Measurements from ENCODE around the gene ABCD1. TPM values are rescaled to one million over a fixed set of nuclear protein-coding genes. Genes with fewer than 3 reads are reported as not detected.

The ABCD1 gene
- total RNA-seq, 1 experiment from 2014 or later, result 9.1 TPM

GRCh38 chrX:153725832-153726285, 1.2 kb downstream of the ABCD1 start:
- peaks cover 10% of the 10 kb centered on the region for H3K36me3 Mint-ChIP-seq
- no peaks in the 10 kb centered on the region for H3K9me3 Mint-ChIP-seq
- CTCF ChIA-PET, result interaction anchor here (1.1 to 1.8 kb wide), 4 partner anchors 18 to 200 kb away, joined by 3 to 5 read pairs (median 4); partner anchors contain the start of genes ARHGAP4 and SLC6A8
- DNase-seq (ENCODE audit: low spot score), result no peak
- POLR2A ChIA-PET, result no interaction called here
- H3K27me3 Mint-ChIP-seq (ENCODE audit: low read depth), result no peaks in the 10 kb centered on the region; the same call in 1 of the 2 replicates
- TF ChIP-seq AR (CRISPR knock-in tag; IDR thresholded peaks at IDR 0.05), result no peak
- TF ChIP-seq IRF2 (CRISPR knock-in tag; IDR thresholded peaks at IDR 0.05; ENCODE audit: borderline replicate concordance, low read depth), result no peak
- no peak for TF ChIP-seq GTF2I (CRISPR knock-in tag; conservative IDR thresholded peaks at IDR 0.05)
- no peak for TF ChIP-seq SMAD4 (CRISPR knock-in tag; IDR thresholded peaks at IDR 0.05)
- no peak for TF ChIP-seq ZMAT4 (CRISPR knock-in tag; IDR thresholded peaks at IDR 0.05)
- TF ChIP-seq NFATC4 (CRISPR knock-in tag; IDR thresholded peaks at IDR 0.05), result no peak
- TF ChIP-seq ERG (CRISPR knock-in tag; IDR thresholded peaks at IDR 0.05), result no peak
- TF ChIP-seq ZNF512 (CRISPR knock-in tag; IDR thresholded peaks at IDR 0.05; ENCODE audit: borderline replicate concordance), result no peak
- no peak for TF ChIP-seq ZNF219 (CRISPR knock-in tag; IDR thresholded peaks at IDR 0.05; ENCODE audit: borderline replicate concordance)
- TF ChIP-seq CBFB (CRISPR knock-in tag; IDR thresholded peaks at IDR 0.05; ENCODE audit: low read depth), result no peak
- no peak for TF ChIP-seq E2F1 (CRISPR knock-in tag; IDR thresholded peaks at IDR 0.05)
- TF ChIP-seq NFYB (CRISPR knock-in tag; conservative IDR thresholded peaks at IDR 0.05; ENCODE audit: low read depth), result no peak
- no peak for TF ChIP-seq ESRRA (CRISPR knock-in tag; IDR thresholded peaks at IDR 0.05; ENCODE audit: borderline replicate concordance)
- TF ChIP-seq ETV6 (CRISPR knock-in tag; IDR thresholded peaks at IDR 0.05), result no peak
- TF ChIP-seq IRF1 (CRISPR knock-in tag; IDR thresholded peaks at IDR 0.05), result no peak
- no peak for TF ChIP-seq RELA (CRISPR knock-in tag; IDR thresholded peaks at IDR 0.05; ENCODE audit: borderline replicate concordance)
- no peak for TF ChIP-seq MLX (CRISPR knock-in tag; IDR thresholded peaks at IDR 0.05)
- TF ChIP-seq ZBTB43 (CRISPR knock-in tag; IDR thresholded peaks at IDR 0.05), result no peak
- no peak for TF ChIP-seq STAT6 (CRISPR knock-in tag; conservative IDR thresholded peaks at IDR 0.05; ENCODE audit: low read depth)
- TF ChIP-seq ZNF396 (CRISPR knock-in tag; IDR thresholded peaks at IDR 0.05; ENCODE audit: borderline replicate concordance), result no peak
- ATAC-seq, result no peak
- H3K4me3 Mint-ChIP-seq, result no peak overlapping the region
- H3K27ac Mint-ChIP-seq, result no peak overlapping the region
- H3K4me1 Mint-ChIP-seq, result peaks cover 18% of the 10 kb centered on the region
